Fibroblast of lung (primary cell): Measurements from ENCODE around the gene ACADL. TPM values are rescaled to one million over a fixed set of nuclear protein-coding genes. Genes with fewer than 3 reads are reported as not detected.

Source experiments
- DNase-seq, 2 donors: peaks; one replicate each; pipeline versions ENCODE4 v3.0.0 to v3.0.0-alpha.2; 2010; ENCODE audit warnings: low read depth in 2 of 2
- H2AFZ ChIP-seq: 2 replicates; pipeline ENCODE4 v1.5.1; 2012; ENCODE audit warnings: low read length, control low read depth, inconsistent platforms
- H3K27ac ChIP-seq: 2 replicates; pipeline ENCODE4 v1.5.1; 2011; ENCODE audit warnings: low read length, control low read depth; ENCODE audit not compliant: insufficient read depth
- H3K27me3 ChIP-seq: 2 replicates; pipeline ENCODE4 v1.5.1; 2011; ENCODE audit warnings: mild to moderate bottlenecking, low read length; ENCODE audit not compliant: control insufficient read depth, insufficient read depth
- H3K36me3 ChIP-seq: 2 replicates; pipeline ENCODE4 v1.5.1; 2011; ENCODE audit warnings: low read length; ENCODE audit not compliant: control insufficient read depth, insufficient read depth
- H3K4me1 ChIP-seq: 2 replicates; pipeline ENCODE4 v1.5.1; 2011; ENCODE audit warnings: low read length; ENCODE audit not compliant: control insufficient read depth, insufficient read depth; ENCODE audit errors: extremely low read depth
- H3K4me2 ChIP-seq: 2 replicates; pipeline ENCODE4 v1.5.1; 2011; ENCODE audit warnings: low read length, control low read depth; ENCODE audit not compliant: insufficient read depth; ENCODE audit errors: extremely low read depth
- H3K4me3 ChIP-seq, 4 experiments: fragments of 200-600 bp in 1 of 4; sonication (generic) in 1 of 4; replicated peaks in 1 of 4; 2 replicates each; pipeline ENCODE4 v1.5.1; 2011 to 2016; ENCODE audit warnings: low read length in 4 of 4, low read depth in 3 of 4, mild to moderate bottlenecking in 3 of 4, control low read depth in 2 of 4, inconsistent platforms in 1 of 4, mixed read lengths in 1 of 4; ENCODE audit not compliant: insufficient read depth in 1 of 4; ENCODE audit errors: control extremely low read depth in 1 of 4
- H3K79me2 ChIP-seq: 2 replicates; pipeline ENCODE4 v1.5.1; 2012; ENCODE audit warnings: mild to moderate bottlenecking, low read length, inconsistent platforms; ENCODE audit not compliant: control insufficient read depth, insufficient read depth
- H3K9ac ChIP-seq: 2 replicates; pipeline ENCODE4 v1.5.1; 2011; ENCODE audit warnings: mild to moderate bottlenecking, low read length, control low read depth; ENCODE audit not compliant: insufficient read depth
- H3K9me3 ChIP-seq: 2 replicates; pipeline ENCODE4 v1.5.1; 2012; ENCODE audit warnings: low read depth, low read length; ENCODE audit not compliant: control insufficient read depth, insufficient read depth
- H4K20me1 ChIP-seq: 2 replicates; pipeline ENCODE4 v1.5.1; 2011; ENCODE audit warnings: low read length; ENCODE audit not compliant: control insufficient read depth, insufficient read depth; ENCODE audit errors: extremely low read depth
- CTCF ChIP-seq, 2 donors: IDR thresholded peaks in 1 of 2; conservative IDR thresholded peaks in 1 of 2; 1 replicate in 1 of 2; 2 replicates in 1 of 2; pipeline ENCODE4 v1.5.1; 2011 to 2012; ENCODE audit warnings: low read length in 2 of 2, control low read depth in 1 of 2, inconsistent platforms in 1 of 2, low read depth in 1 of 2, mild to moderate bottlenecking in 1 of 2
- EZH2 ChIP-seq: IDR thresholded peaks from 2 replicates; pipeline ENCODE4 v1.5.1; 2012; ENCODE audit warnings: low read length, control low read depth, mild to moderate bottlenecking; ENCODE audit errors: missing control alignments
- polyA plus RNA-seq, 2 donors: library from polyadenylated mRNA; depleted of rRNA in 1 of 2; stranded (reverse) in 1 of 2; unstranded in 1 of 2; fragments of >200 nt; gene quantifications; 2 replicates each; pipeline ENCODE4 v1.2.1, GENCODE V29; 2011 to 2012; ENCODE audit warnings: missing spikeins in 1 of 2
- total RNA-seq: library from RNA; depleted of rRNA; stranded (reverse); fragments of >200 nt; gene quantifications from 2 replicates; pipeline ENCODE4 v1.2.1, GENCODE V29; 2014

ACADL gene
- total and polyA plus RNA-seq, 2 donors (not counting 1 experiment from before 2014, with no cell fraction given) = 0.03 to 0.50 TPM

- H4K20me1 ChIP-seq = no peaks in the 10 kb centered on the region
- no peak overlapping the region for H2AFZ ChIP-seq
Measured at GRCh38 chr2:210215120-210215519, 10.1 kb downstream of the ACADL start.

DNA sequence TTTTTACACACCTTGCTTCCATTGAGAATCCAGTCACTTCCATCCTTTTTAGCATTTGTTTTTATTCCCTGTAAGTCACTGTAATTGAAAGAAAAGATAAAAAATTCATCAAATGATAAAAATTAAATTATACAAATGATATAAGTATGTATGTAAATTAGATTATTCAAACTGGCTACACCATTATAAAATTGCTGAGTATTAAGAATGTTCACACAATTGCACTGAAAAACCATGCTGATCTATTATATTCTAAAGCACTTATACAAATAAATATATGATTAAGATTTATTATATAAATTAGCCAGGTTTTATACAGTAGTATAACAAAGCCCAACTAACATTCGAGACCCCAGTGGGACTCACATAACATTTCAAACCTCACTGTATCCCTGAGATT, 15.1 kb downstream of the ACADL start:
- no peak overlapping the region for H3K4me2 ChIP-seq
- H3K9ac ChIP-seq = no peak overlapping the region
- no peak overlapping the region for H3K27ac ChIP-seq
- H4K20me1 ChIP-seq = no peaks in the 10 kb centered on the region
- DNase-seq = no peak
- H3K36me3 ChIP-seq = no peaks in the 10 kb centered on the region
- H2AFZ ChIP-seq = no peak overlapping the region
- H3K9me3 ChIP-seq = no peaks in the 10 kb centered on the region
- H3K79me2 ChIP-seq = no peaks in the 10 kb centered on the region
- H3K4me1 ChIP-seq = no peaks in the 10 kb centered on the region
- H3K4me3 ChIP-seq = no peak overlapping the region
- no peaks in the 10 kb centered on the region for H3K27me3 ChIP-seq
- no peak for TF ChIP-seq EZH2
- TF ChIP-seq CTCF (conservative IDR thresholded peaks at IDR 0.05 in 1 of 2, IDR thresholded peaks at IDR 0.05 in 1 of 2; ENCODE audit: low read depth in 1 of 2, low read length in 2 of 2) = no peak

More at GRCh38 chr2:210215120-210215519, 10.1 kb downstream of the ACADL start:
- no peaks in the 10 kb centered on the region for H3K79me2 ChIP-seq
- no peak overlapping the region for H3K27ac ChIP-seq
- no peaks in the 10 kb centered on the region for H3K27me3 ChIP-seq
- no peak overlapping the region for H3K9ac ChIP-seq
- no peaks in the 10 kb centered on the region for H3K9me3 ChIP-seq
- no peaks in the 10 kb centered on the region for H3K4me1 ChIP-seq
- H3K36me3 ChIP-seq = no peaks in the 10 kb centered on the region
- no peak for DNase-seq
- no peak overlapping the region for H3K4me3 ChIP-seq
- no peak for TF ChIP-seq EZH2
- TF ChIP-seq CTCF (conservative IDR thresholded peaks at IDR 0.05 in 1 of 2, IDR thresholded peaks at IDR 0.05 in 1 of 2; ENCODE audit: low read depth in 1 of 2, low read length in 2 of 2) = no peak
- H3K4me2 ChIP-seq = no peak overlapping the region

DNA sequence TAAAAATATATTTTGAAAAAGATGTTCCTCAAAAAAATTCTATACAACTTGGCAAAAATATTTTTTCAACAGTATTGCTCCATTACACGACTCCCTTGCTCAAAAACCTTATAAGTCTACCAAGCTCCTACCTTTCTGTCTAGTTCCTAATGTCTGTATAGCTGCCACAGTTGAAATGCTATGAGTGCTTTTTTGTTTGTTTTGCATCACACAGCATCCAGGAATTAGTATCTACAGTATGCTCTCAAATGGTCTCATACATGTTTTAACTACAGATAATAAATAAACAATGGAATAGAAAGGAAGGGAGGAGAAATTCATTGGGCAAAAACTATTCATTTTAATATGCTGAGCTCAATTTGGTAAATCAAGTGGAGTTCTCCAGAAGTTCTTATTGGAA, 17.3 kb downstream of the ACADL start:
- Histone ChIP-seq H3K9me3 (no peaks in the 10 kb centered on the region), H3K79me2 (no peaks in the 10 kb centered on the region), H3K27me3 (no peaks in the 10 kb centered on the region), H3K36me3 (no peaks in the 10 kb centered on the region), H3K4me3 (no peak overlapping the region), H3K9ac (no peak overlapping the region), H3K4me2 (no peak overlapping the region), H3K4me1 (no peaks in the 10 kb centered on the region), H4K20me1 (no peaks in the 10 kb centered on the region), H2AFZ (no peak overlapping the region), H3K27ac (no peak overlapping the region)
- TF ChIP-seq EZH2 (no peak), CTCF (conservative IDR thresholded peaks at IDR 0.05 in 1 of 2, IDR thresholded peaks at IDR 0.05 in 1 of 2; ENCODE audit: low read depth in 1 of 2, low read length in 2 of 2) (no peak)
- no peak for DNase-seq
